HFFc6 (cell line): Measurements from ENCODE around the gene PPM1B. TPM values are rescaled to one million over a fixed set of nuclear protein-coding genes. Genes with fewer than 3 reads are reported as not detected.
"Not testable (repeated sequence)": the region's sequence is repeated elsewhere in the genome, so short reads cannot be mapped to it uniquely, and the experiment has no call there.

ENCODE experiments used
- DNase-seq: peaks from one replicate; pipeline ENCODE4 v3.0.0-alpha.2; 2018
- H3K27ac Mint-ChIP-seq: 2 replicates; pipeline ENCODE4 v1.8.0; 2020; ENCODE audit warnings: mild to moderate bottlenecking, mixed read lengths
- H3K27me3 Mint-ChIP-seq: 2 replicates; pipeline ENCODE4 v1.8.0; 2021; ENCODE audit warnings: mild to moderate bottlenecking, moderate library complexity, mixed read lengths; ENCODE audit not compliant: insufficient read depth
- H3K36me3 Mint-ChIP-seq: 2 replicates; pipeline ENCODE4 v1.8.0; 2021; ENCODE audit warnings: low read depth, mixed read lengths
- H3K4me1 Mint-ChIP-seq: 2 replicates; pipeline ENCODE4 v1.8.0; 2020; ENCODE audit warnings: low read depth, mixed read lengths
- H3K4me3 Mint-ChIP-seq: 2 replicates; pipeline ENCODE4 v1.8.0; 2020; ENCODE audit warnings: mild to moderate bottlenecking, moderate library complexity, mixed read lengths
- H3K9me3 Mint-ChIP-seq: 2 replicates; pipeline ENCODE4 v1.8.0; 2020; ENCODE audit warnings: mild to moderate bottlenecking, mixed read lengths
- total RNA-seq, 6 experiments: library from RNA; stranded (reverse); fragmentation: NEBNext Ultra II Directional; extraction: Animal tissue kit (Norgen Biotek cat#: 25700); gene quantifications; 2 replicates in 1 of 6; 3 replicates in 5 of 6; pipeline ENCODE4 v1.2.3, GENCODE V29; 2021
- TF ChIP-seq, protein P1 (sequence below): fragments of 200-600 bp; sonication (generic); IDR thresholded peaks from 2 replicates; pipeline ENCODE4 v1.5.0; 2021; ENCODE audit warnings: antibody characterized with exemption, mild to moderate bottlenecking

Gene PPM1B
- total RNA-seq, 6 experiments from 2014 or later, result 22.8 to 31.6 (median 27.1) TPM

DNA sequence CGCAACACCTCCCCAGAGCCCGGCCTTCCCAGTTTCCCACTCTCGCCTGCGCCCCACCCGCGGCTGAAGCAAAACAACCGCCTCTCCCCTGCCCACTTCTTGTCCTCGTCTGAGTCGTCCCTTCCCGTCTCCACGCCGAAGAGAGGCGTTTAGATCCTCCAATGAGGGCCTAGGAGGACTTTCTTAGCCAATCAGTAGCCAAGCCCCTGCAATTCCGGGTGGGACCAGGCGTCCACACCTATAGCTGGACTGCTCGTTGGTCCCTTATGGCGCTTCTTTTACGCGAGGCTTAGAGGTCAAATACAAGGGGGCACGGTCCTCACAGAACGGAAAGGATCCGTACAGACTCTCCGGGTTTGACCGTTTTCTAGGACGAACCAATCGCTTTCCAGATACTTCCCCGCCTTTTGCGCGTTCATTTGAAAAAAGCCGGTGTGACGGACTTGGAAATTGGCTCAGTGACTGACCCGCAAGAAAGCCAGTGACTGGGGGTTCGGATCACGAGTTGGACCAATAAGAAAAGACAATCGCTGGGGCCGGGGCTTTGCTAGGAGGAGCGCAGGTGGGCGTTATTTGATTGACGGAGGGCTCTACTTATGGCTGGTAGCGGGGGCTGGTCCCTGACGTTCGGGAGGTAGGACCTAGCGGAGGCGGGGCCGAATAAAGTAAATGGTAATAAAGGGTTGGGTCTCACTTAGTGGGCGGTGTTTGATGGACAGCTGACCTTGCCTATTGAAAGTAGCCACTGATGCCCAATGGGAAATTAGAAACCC is 581 bp upstream of the PPM1B start:
- peaks cover 29% of the 10 kb centered on the region for H3K4me1 Mint-ChIP-seq
- H3K4me3 Mint-ChIP-seq, result peak overlapping the region; percentile 96
- H3K36me3 Mint-ChIP-seq, result peaks cover 16% of the 10 kb centered on the region
- DNase-seq, result peak; percentile 100
- peaks cover 1% of the 10 kb centered on the region; the same call in 1 of the 2 replicates for H3K27me3 Mint-ChIP-seq
- H3K9me3 Mint-ChIP-seq, result peaks cover 6% of the 10 kb centered on the region
- peak overlapping the region; percentile 99 for H3K27ac Mint-ChIP-seq
- TF ChIP-seq, protein P1, sequence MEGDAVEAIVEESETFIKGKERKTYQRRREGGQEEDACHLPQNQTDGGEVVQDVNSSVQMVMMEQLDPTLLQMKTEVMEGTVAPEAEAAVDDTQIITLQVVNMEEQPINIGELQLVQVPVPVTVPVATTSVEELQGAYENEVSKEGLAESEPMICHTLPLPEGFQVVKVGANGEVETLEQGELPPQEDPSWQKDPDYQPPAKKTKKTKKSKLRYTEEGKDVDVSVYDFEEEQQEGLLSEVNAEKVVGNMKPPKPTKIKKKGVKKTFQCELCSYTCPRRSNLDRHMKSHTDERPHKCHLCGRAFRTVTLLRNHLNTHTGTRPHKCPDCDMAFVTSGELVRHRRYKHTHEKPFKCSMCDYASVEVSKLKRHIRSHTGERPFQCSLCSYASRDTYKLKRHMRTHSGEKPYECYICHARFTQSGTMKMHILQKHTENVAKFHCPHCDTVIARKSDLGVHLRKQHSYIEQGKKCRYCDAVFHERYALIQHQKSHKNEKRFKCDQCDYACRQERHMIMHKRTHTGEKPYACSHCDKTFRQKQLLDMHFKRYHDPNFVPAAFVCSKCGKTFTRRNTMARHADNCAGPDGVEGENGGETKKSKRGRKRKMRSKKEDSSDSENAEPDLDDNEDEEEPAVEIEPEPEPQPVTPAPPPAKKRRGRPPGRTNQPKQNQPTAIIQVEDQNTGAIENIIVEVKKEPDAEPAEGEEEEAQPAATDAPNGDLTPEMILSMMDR, result no peak

DNA sequence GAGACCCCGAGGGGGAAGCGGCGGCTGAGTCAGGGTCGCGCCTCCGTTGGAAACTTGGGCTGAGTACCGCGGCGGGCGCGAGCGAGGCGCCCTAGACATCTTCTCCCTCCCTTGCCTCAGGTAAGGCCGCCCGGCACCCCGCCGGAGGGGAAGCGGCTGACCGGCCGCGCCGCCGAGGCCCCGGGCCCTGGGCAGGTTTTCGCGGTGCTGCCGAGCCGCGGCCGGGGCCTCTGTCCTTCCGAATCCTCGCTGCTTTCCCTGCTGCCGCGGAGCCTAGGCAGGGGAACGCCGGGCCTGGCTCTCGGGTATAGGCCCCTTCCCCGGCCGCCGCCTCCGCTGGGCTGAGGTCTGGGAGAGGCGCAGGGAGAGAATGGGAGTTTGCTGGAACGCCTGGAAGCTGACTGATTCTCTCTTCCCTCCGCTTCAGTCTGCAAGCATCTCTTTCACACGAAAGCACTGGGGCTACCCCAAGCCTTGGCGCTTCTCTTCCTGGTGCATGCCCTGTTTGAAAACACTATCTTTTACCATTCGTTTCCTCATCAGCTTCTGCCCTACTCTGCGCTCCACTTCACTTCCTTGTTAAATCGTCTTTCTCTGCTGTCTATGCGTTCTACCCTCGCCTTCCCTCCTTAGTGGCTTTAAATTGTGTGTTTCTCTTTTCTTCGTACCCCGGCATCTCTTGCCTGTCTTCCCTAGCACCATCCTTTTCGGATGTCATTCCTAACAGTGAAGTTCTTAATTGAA is 652 bp downstream of the PPM1B start:
- peak overlapping the region; percentile 97 for H3K27ac Mint-ChIP-seq
- peak overlapping the region; percentile 96 for H3K4me3 Mint-ChIP-seq
- peaks cover 39% of the 10 kb centered on the region for H3K4me1 Mint-ChIP-seq
- H3K27me3 Mint-ChIP-seq, result peaks cover 4% of the 10 kb centered on the region; the same call in 1 of the 2 replicates
- TF ChIP-seq, protein P1, result no peak
- DNase-seq, result peak; percentile 23
- peaks cover 16% of the 10 kb centered on the region for H3K36me3 Mint-ChIP-seq
- H3K9me3 Mint-ChIP-seq, result peaks cover 6% of the 10 kb centered on the region

DNA sequence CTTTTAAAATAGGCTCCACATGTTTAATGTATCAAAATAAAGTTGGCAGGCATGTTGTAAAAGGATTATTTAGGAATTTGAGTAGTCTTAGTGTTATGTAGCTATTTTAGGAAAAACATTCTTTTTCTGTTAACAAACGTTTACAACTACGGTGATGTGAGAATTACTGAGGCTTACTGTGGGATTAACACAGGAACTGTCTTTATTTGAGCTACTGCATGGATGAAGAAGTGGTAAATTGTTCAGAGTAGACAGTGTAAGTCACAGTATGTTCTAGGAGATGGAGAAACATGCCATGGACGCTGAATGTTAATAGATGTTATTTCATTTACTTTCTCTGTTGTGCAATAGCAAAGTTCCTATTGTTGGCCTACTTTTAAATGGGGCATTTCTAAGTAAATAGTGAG is 1.6 kb downstream of the PPM1B start:
- H3K27me3 Mint-ChIP-seq, result peaks cover 4% of the 10 kb centered on the region; the same call in 1 of the 2 replicates
- TF ChIP-seq, protein P1, result no peak
- peaks cover 11% of the 10 kb centered on the region for H3K36me3 Mint-ChIP-seq
- H3K4me1 Mint-ChIP-seq, result peaks cover 44% of the 10 kb centered on the region
- H3K27ac Mint-ChIP-seq, result peak overlapping the region; percentile 82
- H3K9me3 Mint-ChIP-seq, result no peaks in the 10 kb centered on the region; the same call in 1 of the 2 replicates
- peak overlapping the region; percentile 96 for H3K4me3 Mint-ChIP-seq
- peak; percentile 19 for DNase-seq

DNA sequence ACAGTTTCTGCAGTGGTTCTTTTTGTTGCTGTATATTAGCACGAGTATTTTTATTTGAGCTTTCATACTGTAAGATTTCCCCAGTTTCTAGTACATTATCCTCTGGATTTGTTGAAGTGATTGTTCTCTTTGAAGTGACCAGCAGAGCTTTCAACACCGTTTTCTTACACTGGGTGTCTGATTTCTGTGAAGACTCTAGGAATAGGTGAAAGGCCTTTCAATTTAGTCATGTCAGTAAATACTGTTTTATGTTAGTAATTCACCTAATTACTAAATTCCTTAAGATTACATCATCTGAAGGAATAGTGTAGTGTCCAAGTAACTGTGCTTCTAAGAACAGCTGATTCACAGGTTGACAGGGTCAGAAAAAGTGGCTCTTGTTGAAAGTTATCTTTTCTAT is 2.3 kb downstream of the PPM1B start:
- Mint-ChIP-seq H3K4me1 (peaks cover 50% of the 10 kb centered on the region), H3K27me3 (peaks cover 4% of the 10 kb centered on the region; the same call in 1 of the 2 replicates), H3K27ac (peak overlapping the region; percentile 82), H3K4me3 (peak overlapping the region; percentile 96), H3K9me3 (no peaks in the 10 kb centered on the region), H3K36me3 (peaks cover 10% of the 10 kb centered on the region)
- TF ChIP-seq, protein P1, result no peak
- DNase-seq, result peak; percentile 57

DNA sequence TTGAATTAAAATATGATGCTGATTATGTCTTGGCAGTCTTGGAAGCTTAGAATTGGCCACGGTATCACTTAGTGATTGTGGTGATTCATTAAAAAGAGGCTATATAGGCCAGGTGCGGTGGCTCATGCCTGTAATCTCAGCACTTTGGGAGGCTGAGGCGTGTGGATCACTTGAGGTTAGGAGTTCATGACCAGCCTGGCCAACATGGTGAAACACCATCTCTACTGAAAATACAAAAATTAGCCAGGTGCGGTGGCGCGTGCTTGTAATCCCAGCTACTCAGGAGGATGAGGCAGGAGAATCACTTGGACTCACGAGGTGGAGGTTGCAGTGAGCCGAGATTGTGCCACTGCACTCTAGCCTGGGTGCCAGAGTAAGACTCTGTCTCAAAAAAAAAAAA is 2.8 kb downstream of the PPM1B start:
- H3K9me3 Mint-ChIP-seq, DNase-seq, H3K27me3 Mint-ChIP-seq: not testable (repeated sequence)
- Mint-ChIP-seq H3K4me3 (peak overlapping the region; percentile 96), H3K4me1 (peaks cover 54% of the 10 kb centered on the region), H3K36me3 (peaks cover 10% of the 10 kb centered on the region), H3K27ac (peak overlapping the region; percentile 82)

DNA sequence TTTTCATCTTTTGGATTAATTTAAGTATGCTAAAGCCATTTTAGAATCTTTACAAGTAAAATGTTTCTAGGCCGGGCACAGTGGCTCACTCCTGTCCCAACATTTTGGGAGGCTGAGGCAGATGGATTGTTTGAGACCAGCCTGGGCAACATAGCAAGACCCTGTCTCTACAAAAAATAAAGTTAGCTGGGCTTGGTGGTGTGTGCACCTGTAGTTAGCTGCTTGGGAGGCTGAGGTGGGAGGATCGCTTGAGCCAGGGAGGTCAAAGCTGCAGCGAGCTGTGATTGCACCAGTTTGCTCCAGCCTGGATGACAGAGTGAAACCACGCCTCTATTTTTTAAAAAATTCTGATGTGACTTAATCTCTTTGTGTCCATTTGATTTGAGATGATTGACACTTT is 3.9 kb downstream of the PPM1B start:
- H3K4me1 Mint-ChIP-seq, result peaks cover 51% of the 10 kb centered on the region
- no peak overlapping the region for H3K27ac Mint-ChIP-seq
- H3K4me3 Mint-ChIP-seq, result no peak overlapping the region
- TF ChIP-seq, protein P1, result no peak
- H3K9me3 Mint-ChIP-seq, result no peaks in the 10 kb centered on the region
- H3K27me3 Mint-ChIP-seq, result peaks cover 4% of the 10 kb centered on the region; the same call in 1 of the 2 replicates
- peaks cover 7% of the 10 kb centered on the region for H3K36me3 Mint-ChIP-seq
- no peak for DNase-seq
